DMS53 treated with DMSO at 0.1 percent for 48 hours (cell line): ENCODE results near the gene ONECUT2.
"Not testable (repeated sequence)": the region's sequence is repeated elsewhere in the genome, so short reads cannot be mapped to it uniquely, and the experiment has no call there.

Experiments used
- DNase-seq: peaks from one replicate; lab custom pipeline; 2025; ENCODE audit not compliant: unreplicated experiment; lab: John Stamatoyannopoulos, UW

The ONECUT2 gene

DNA sequence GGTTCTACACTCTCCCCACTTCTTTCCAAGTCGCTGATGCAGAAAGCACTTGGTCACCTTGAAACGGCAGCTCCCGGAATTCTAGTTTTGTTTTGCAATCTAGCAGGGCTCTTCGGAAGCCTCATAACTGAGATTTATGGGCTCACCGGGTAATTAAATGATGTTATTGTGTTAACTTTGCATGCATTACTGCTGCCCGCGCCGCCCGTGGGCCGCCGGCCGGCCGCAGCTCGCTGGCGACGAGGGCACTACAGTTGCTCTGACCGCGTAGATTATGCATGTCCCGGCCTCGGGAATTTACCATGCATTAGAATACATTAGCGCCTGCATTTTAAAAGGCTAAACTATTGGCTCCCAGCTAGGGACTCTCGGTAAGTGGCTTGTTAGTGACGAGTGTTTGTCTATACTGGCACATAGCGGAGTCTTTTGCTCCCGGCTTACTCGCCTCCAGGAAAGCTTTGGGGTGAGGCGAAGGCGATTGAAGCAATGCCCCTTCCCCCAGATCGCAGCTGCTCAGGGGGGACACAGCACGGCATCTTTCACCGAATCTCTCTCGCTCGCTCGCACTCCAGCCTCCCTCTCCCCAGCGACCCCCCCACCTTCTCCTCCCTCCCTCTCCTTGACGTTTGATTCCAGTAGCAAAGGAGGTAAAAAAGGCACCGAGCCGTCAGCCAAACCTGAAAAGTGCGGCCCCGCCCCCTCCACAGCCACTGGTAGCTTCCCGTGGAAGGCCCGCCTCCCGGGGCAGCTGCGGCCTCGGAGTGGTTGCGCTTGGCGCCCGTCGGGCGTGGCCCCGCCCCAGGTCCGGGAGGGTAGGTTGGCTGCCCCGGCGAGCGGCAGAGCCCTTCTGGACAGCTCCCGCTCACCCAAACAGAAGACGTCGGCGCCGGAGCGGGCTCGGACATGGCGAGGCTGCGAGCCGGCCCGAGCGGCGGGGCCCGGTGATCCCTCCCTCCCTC is at the start of gene ONECUT2:
ONECUT2 (plus strand) TSS at position 839 of the 959 bp plus-strand sequence. CDS start 343 bp downstream, outside the sequence.
- DNase-seq, result peak; percentile 99

DNA sequence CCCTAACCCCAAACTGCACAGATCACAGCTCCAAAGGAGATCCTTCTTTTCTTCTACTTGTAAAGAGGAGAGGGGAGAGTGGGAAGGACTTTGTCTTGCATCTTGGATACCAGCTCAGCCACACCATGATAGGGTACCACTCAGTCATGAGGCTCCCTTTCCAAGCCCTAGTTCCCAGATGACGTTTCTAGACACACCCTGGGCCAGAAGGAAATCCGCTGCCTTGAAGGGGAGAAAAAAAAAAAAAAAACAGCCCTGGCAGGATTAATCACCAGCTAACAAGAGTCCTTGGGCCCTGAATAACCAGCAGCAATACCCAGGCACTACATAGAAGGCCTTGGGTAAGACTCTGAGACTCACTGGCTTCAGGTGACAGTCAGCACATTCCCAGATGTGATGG is 45.9 kb upstream of the ONECUT2 start:
- no peak for DNase-seq

DNA sequence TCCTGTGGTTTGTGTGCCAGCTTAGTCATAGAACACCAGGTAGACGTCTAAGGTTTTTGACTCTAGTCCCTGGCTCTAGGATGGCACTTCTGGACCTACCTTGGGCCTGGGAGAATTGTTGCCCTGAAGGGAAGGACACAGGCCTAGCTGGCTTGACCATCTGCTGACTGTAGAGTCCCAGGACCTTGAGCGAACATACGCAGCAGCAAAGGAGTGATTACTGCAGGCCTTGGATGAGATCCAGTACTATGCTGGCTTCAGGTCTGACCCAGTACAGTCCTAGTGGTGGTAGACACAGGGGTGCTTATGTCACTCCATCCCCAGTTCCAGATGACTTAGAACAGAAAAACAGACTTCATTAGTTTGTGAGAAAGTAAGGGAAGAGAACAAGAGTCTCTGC is 45.1 kb upstream of the ONECUT2 start:
- no peak for DNase-seq

DNA sequence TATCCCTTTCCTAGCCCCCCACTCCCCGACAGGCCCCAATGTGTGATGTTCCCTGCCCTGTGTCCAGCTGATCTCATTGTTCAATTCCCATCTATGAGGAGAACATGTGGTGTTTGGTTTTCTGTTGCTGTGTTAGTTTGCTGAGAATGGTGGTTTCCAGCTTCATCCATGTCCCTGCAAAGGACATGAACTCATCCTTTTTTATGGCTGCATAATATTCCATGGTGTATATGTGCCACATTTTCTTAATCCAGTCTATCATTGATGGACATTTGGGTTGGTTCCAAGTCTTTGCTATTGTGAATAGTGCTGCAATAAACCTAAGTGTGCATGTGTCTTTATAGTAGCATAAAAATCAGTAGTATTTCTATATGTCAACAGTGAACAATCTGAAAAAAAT is 40.4 kb upstream of the ONECUT2 start:
- not testable (repeated sequence) for DNase-seq

DNA sequence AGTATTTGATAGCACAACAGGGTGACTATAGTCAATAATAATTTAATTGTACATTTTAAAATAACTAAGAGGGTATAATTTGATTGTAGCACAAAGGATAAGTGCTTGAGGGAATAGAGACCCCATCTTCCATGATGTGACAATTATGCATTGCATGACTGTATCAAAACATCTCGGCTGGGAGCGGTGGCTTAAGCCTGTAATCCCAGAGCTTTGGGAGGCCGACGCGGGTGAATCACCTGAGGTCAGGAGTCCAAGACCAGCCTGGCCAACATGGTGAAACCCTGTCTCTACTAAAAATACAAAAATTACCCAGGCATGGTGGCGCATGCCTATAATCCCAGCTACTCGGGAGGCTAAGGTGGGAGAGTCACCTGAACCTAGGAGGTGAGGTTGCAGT is 38.3 kb upstream of the ONECUT2 start:
- DNase-seq, result not testable (repeated sequence)

DNA sequence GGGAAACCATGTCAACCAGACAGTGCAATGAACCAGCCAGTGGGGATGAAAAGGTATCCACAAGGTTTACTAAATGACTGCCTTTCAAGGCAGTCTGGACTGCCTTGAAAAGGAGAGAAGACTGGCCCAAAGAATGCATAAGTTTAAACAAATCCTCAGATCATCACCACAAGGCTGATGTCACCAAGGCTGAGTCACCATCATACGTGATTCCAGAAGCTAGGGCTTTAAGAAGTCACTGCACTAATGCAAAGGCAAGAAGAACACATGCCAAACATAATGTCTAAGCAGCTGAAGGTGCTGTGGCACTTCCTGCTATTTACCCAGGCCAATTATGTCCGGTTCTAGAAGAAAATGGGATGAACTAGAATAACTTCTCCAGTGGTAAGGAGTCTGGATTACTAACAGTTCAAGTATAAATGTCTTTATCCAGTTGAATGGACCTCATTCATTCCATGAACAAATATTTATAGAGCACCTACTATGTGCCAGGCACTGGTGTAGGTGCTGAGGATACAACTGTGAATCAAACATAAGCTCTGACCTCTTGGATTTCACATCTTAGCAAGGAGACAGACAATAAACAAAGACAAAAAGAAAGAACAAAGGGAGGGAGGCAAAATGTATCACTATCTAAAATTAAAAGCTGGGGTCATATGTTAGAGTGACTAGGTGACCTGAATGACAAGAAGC is 37.6 kb upstream of the ONECUT2 start:
- DNase-seq, result peak; percentile 36

DNA sequence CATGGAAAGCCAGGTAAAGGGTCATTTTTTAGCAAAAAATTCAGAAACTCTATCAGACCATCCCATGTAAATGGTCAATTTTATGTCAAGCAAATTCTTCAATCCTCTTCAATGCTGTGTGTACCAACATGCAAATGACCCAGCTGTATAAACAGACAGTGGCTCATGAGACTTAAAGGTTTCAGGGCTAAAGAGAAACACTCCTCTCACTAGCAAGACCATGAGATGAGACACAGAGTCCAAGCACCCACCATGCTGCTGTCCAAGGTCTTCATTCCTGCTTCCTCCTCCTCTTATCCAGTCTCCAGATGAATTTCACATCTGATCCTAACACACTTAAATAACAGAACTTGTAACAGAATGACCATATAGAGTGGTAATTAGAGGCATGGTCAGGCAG is 30.8 kb upstream of the ONECUT2 start:
- DNase-seq, result peak; percentile 37

DNA sequence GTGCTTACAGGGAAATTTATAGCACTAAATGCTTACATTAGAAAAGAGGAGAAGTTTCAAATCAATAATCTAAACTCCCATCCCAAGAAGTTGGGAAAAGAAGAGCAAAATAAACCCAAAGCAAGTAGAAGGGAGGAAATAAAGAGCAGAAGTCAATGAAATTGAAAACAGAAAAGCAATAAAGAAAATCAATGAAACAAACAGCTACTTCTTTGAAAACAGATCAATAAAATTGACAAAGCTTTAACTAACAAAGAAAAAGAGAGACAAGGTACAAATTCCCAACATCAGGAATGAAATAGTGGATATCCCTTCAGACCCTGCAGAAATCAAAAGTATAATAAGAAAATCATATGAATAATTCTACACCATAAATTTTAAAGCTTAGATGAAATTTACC is 25.5 kb upstream of the ONECUT2 start:
- DNase-seq, result no peak

DNA sequence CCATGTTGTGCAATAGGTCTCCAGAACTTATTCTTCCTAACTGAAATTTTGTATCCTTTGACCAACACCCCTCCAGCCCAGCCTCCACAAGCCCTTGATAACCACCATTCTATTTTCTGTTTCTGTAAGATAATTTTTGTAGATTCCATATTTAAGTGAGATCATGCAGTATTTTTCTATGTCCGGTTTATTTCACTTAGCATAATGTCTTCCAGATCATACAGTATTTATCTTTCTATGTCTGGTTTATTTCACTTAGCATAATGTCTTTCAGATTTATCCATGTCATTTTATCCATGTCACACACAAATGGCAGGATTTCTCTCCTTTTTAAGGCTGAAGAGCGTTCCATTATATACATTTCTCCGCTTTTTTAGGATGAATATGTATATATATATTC is 24.4 kb upstream of the ONECUT2 start:
- no peak for DNase-seq

DNA sequence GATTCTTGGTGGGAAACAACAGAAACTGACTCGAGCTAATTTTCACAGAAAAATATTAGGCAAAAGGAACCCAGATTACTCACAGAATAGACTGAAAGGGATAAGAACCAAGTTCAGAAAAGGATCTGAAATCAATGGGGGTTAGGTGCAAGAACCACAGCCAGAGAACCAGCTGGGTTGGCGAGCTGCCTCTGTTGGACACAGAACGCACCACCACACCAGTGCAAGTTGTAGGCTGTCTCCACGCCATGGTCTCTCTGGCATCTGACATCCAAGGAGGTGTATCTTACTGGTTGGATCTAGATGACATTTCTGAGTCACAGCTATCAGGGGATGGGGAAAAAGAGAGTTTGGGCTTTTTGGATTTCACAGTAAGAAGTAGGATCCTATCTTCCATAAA is 18.6 kb upstream of the ONECUT2 start:
- no peak for DNase-seq

DNA sequence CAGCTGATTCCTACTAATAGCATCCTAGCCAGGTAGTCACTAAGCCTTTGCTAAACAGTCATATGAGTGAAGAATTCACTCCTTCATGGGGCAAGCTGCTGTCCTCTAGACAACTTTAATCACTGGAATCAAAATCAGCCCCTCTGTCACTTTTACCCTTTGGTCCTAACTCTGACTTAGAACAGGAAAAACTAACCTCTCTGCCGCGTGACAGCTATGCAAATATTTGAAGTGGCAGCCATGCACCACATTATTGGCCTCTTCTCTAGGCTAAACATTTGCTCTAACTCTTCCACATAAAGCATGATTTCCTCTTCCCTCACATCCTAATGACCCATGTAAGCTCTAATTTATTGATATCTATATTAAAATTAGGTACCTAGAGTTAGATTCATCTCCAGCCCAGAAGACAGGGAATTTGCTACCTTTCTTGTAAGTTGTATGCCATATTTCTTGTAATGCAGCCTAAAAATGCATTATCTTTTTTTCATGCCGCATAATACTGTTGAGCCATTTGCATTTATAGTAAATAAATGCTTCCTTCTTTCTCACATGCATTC is 12.8 kb upstream of the ONECUT2 start:
- peak; percentile 95 for DNase-seq

DNA sequence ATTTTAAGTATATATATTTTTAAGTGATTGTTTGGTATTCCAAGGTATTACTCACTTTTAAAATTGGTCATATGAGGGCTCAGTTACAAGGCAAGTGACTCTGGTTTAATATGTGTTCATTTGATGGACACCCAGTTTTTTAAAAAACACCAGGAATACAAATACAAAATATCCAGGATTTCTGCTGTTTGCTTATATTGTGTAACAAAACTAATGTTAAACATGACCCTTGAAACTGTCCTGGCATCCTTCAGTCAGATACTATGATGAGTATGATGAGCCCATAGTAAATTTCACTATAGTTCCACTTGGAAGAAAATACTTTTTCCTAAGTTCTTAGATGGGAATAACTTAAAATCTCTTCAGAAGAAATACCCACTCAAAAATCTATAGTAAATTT is 11.4 kb upstream of the ONECUT2 start:
- no peak for DNase-seq

DNA sequence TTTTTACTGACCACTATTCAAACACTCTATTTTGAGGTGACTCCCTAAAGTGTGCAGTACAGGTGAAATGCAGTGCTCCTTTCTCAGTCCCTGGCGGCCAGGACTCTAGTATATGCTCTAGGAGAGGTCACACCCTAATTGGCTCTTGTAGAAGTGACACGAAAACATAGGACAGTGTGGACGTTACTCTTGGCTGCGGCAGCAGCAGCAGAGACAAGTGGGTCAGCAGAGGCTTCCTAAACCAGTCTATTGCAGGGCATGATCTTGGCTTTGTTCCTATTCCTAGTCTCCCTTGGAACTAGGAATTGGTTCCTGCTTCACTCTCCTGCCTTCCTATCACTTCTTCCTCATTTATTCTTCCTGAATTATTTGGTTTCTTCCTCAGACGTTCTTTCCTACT is 10.1 kb upstream of the ONECUT2 start:
- no peak for DNase-seq

DNA sequence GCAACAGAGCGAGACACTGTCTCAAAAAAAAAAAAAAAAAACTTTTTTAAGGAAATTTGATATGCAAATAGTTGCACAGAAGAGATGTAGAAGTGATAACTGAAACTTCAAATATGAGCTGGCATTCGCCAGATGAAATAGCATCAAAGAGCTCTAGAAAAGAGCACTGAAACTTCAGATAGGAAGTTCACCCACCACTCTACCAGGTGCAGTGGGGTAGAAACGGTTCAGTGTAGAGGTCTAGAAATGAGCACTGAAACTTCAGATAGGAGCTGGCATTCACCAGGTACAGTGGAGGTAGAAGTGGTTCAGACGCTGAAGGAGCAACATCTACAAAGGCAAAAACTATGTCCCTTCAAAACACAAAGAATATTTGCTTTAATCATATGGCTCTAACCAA is 9.0 kb upstream of the ONECUT2 start:
- no peak for DNase-seq

DNA sequence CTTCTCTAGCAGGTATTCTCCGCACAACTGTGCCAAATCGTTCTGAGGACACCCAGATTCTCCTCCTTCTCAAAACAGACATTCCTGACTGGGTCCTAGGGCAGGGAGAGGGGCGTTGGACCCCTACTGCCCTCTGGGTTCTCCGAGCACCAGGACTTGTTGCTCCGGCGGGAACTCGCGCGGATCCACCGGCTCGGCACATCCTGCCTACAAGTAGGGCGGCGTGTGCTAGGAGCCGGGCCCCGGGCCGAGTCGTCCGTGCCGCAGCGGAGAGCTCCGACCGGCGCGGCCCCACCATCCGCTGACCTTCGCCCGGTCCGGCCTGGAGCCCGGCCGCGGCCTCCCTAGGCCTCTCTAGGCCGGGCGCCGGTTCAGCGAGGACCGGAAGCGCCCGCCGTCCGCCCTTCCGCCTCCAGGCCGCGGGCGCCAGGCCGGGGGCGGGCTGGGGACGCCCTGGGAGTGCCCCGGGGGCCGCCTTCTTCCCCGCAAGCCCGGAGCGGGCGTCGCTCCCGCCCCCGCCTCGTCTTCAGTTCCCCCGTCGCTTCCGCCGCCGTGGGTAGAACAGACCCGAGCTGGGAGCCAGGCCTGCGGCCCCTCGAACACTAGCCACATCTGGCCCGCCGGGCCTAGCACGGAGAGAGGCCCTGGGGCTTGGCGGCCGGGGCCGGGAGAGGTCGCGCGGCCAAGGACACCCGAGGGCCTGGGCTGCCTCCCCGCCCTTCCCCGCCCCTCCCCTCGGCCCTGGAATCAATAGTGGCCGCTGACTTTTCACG is 7.6 kb upstream of the ONECUT2 start:
- no peak for DNase-seq

DNA sequence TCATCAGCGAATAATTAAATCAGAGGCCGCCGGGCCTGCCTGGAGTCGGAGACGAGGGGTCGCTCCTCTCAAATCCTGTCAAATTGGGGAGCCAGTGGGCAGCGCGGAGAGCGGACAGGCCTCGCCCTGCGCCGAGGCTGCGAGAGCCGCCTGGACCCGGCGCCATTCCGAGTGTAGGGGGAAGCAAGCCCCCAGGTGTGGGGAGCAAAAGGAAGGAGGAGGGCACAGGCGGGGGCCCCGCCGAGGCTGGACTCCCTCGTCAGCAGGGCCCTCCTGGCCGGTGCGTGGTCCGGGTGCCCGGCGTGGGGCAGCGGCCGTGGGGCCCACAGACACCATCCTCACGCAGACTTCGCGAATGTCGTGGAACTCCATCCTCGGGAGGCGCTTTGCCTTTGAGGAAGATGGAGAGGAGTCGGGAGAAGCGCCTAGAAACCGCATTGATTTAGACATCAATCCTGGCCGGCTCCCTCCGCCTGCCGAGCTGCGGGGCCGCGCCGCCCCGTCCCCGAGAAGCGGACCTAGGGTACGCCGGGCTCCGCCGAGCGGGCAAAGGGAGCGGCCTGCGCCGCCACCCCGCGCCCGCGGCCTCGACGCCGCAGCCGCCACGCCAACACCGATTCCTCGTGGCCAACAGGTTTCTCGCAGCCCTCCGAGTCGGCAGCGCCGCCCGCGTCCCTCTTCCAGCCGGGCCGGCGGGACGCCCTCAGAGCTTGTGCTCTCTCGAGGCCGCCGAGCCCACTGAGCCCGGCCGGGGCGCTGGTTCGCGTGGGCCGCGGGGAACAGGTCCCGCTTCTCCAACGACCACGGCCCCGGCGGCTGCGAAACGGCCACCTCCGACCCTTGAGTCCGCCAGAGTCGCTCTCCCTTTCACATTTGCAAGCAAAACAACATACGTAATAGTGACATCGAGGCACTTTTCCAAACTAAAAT is 6.7 kb upstream of the ONECUT2 start:
- no peak for DNase-seq

DNA sequence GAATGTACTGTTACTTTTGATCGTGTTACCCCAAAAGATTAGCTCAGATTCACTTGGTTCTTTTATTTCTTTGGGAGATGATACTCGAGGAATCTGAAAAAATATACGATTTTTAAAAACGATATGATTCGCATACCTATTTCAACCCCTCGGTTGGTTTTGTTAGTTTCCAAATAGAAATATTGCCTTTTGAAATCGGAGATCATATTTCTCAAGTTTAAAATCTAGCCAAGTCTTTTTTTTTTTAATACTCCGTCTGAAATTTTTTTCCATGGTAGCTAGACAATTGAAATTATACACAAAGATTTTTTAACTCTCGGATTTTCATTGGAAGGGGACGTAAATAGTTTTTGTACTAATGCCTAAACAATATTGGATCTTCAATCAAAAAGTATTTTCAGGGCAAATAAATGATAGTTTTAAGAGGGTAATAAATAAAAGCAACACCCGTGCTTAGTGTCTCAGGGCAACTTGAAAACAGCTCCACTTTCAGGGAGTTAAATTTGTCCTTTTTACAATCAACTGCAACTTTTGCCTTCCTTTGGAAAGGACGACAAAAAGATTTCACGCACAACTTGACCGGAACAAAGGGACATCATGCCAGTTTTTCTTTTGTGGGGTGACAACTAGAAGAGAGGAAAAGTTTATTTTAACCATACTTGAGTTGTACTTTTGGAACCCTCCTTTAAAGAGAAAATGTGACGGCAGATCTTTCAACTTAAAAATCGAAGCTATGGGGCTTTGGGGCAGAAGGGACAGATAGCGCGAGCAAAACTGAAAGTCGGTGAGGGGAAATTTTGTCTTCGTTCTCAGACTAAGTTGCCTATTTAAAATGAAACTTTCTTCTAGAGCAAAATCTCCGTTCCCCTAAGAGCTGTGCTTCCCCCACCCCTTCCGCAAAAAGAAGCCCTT is 5.8 kb upstream of the ONECUT2 start:
- peak; percentile 25 for DNase-seq

DNA sequence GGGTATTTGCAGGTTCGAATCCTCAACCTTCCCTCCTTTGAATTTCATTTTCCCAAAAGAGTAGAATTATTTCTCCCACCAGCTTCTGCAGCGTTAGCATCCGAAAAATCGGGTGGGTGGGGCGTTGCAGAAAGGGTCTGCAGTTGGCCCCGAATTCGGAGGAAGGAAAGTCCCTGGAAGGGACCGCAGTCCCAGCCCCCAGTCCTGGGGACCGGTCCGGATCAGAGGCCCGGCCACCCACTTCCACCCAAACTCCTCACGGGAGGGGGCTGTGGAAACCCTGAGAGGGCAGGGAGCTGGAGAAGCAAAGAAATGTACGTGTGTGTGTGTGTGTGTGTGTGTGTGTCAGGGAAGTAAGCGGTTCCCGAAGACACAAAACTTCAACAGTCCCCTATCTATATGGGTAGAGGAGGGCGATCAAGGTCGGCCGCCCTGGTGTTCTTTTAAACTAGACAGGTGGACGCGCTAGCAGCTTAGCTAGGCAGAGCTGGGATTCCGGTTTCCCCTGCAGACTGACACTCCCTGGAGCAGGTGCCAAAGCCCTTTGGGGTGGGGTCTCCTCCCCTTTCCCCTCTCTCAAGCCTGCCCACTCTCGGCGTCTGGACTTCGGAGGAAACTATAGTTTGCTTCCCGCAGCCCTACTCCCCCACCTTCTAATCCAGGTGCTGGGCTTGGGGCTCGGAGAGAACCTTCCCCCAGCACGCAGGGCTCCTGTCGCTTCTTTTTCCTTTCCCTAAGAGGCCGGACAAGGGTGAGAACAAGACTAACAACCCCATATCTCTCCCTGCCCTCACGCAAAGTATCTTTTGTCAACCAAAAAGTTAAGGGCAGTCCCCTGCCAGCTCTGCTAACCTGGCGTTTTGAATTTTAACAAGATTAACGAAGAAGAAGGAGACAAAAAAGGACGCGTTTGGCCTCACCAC is 4.8 kb upstream of the ONECUT2 start:
- DNase-seq, result peak; percentile 56
